GDM1 (cell line): ENCODE results near the gene MUCL3.
"Not testable (repeated sequence)": the region's sequence is repeated elsewhere in the genome, so short reads cannot be mapped to it uniquely, and the experiment has no call there.

Experiments used
- DNase-seq: peaks from one replicate; lab custom pipeline; 2025; lab: John Stamatoyannopoulos, UW

MUCL3 gene

GRCh38 chr6:30939473-30939872 is 1.3 kb upstream of the MUCL3 start:
- DNase-seq, result no peak

GRCh38 chr6:30942338-30943060 is 1.7 kb downstream of the MUCL3 start:
- DNase-seq, result no peak

GRCh38 chr6:30944051-30944450 is 3.3 kb downstream of the MUCL3 start:
- DNase-seq, result no peak

DNA sequence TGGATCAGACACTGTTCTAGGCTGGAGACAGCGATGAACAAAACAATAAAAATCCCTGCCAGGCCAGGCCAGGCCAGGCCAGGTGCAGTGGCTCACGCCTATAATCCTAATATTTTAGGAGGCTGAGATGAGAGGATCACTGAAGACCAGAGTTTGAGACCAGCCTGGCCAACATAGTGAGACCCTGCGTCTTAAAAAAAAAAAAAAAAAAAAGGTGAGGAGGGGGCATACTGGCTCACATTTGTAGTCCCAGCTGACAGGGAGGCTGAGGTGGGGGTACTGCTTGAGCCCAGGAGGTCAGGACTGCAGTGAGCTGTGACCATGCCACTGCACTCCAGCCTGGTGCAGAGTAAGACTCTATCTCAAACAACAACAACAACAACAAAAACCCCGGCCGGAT is 4.5 kb downstream of the MUCL3 start:
- DNase-seq, result no peak

- no peak for DNase-seq
Observed at GRCh38 chr6:30947231-30947630, 6.5 kb downstream of the MUCL3 start.

GRCh38 chr6:30948811-30949210 is 8.0 kb downstream of the MUCL3 start:
- DNase-seq, result no peak

- no peak for DNase-seq
Observed at GRCh38 chr6:30951907-30952469, 11.2 kb downstream of the MUCL3 start.

GRCh38 chr6:30954631-30955366 is 14.0 kb downstream of the MUCL3 start:
- DNase-seq, result no peak

- DNase-seq, result no peak
Observed at GRCh38 chr6:30955367-30956042, 14.7 kb downstream of the MUCL3 start.

DNA sequence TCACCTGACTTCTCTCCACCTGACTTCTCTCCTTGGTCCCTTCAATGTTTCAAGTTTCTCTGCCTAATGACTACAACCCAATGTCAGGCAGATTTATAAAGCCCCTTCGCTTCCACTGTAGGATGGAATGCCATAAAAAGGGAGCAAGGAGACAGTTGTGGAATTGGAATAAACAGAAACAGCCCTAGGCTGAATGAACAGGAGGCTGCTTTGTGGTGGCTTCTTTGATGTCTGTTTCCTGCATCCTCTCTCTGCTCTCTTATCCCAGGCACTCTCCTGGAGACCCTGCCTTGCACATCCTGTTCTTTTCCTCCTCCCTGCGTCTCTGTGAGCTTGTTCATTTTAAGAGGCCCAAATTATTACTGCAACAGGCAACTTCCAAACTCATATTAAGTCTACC is 16.9 kb downstream of the MUCL3 start:
- no peak for DNase-seq

DNA sequence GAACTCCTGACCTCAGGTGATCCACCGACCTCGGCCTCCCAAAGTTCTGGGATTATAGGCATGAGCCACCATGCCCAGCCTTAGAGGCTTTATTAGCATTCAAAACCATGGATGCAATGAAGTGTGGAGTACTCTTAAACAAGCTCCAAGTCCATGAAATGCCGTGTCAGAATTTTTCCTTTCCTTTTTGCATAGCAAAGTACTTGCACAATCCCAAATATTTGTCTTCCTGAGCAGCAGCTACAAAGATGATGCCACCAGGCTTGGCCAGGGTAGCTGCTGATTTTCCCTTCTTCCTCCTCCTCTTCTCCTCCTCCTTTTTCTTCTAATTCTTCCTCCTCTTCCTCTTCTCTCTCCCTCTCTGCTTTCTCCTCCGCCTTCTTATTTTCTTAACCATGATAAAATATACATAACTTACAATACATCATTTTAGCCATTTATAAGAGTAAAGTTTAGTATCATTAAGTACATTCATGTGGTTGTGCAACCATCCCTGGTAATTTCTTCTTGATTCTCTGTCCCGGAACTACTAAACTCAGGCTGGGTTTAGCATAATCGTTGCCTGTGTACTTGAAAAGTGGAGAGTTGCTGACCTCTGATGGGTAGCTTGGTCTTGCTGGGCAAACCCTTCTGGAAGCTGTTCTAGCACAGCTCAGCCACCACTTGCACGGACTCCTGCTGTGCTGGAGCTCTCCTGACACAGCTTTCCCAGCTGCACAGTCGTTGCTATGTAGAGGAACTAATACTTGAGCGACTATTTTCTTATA is 20.3 kb downstream of the MUCL3 start:
- DNase-seq, result no peak

GRCh38 chr6:30962716-30963115 is 21.9 kb downstream of the MUCL3 start:
- no peak for DNase-seq

GRCh38 chr6:30963641-30964040 is 22.9 kb downstream of the MUCL3 start:
- DNase-seq, result no peak

DNA sequence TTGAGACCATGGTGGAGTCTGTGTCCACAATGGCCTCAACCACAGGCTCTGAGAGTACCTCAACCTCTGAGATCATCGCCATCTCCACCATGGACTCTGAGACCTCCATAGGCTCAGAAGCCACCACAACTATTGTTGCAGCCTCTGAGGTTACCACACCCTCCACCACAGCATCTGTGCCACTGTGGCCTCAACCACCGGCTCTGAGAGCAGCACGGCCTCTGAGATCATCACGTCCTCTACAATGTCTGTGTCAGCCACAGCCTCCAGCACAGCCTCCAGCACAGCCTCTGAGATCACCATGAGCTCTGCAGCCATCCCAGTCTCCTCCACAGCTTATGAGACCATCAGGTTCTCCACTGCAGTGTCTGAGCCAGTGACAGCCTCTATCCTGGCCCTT is 23.3 kb downstream of the MUCL3 start:
- DNase-seq, result no peak

GRCh38 chr6:30965140-30965601 is 24.4 kb downstream of the MUCL3 start:
- DNase-seq, result no peak

DNA sequence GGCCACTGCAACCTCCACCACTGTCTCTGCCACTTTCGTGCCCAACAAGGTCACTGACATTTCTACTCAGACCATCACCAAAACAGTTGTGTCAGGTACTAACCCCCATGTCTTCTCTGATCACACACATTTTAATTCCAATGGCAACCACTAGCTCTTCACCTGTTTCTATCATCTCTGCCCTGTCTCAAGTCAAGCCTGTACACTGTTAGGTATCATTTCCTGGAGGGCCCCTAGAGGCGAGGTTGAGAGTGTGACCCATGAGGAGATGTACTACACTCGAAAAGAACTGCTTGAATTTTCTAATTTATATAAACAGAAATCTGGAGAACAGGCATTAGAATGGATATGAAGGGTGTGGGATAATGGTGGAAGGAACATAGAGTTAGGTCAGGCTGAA is 25.4 kb downstream of the MUCL3 start:
- DNase-seq, result no peak

GRCh38 chr6:30969171-30969570 is 28.4 kb downstream of the MUCL3 start:
- DNase-seq, result not testable (repeated sequence)

DNA sequence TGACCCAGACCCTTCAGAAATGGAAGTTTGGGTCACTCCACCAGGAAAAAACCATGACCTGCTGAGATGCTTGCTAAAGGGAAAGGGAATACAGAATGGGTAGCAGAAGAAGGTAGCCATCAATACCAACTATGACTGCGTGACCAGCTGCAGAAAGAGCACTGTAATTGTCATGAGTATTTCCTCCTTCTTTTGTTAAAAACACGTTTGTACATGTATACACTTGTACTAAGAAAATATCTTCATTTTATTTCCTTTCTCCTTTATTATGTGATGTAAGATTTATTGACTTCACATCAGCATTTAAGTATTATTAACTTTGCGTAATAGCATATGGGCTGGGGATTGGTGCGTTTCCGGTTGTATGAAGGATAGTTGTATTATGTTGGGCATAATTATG is 30.2 kb downstream of the MUCL3 start:
- no peak for DNase-seq

DNA sequence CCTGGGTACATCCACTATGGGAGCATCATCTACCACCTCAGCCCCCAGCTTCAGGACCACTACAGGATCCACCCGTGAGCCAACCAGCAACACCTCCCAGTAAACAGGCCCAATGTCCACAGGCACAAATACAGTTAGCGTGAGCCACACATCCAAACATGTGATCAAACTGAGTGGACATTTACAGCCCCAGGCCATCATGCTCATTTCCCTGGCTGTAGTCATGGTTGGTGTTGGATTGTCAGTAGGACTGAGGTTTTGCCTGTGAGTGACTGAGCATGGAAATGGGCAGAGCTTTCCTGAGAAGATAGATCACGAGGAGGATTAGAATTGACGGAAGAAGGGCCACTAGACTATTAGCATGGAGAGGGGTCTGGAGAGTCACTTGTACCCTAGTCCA is 32.0 kb downstream of the MUCL3 start:
- DNase-seq, result no peak

DNA sequence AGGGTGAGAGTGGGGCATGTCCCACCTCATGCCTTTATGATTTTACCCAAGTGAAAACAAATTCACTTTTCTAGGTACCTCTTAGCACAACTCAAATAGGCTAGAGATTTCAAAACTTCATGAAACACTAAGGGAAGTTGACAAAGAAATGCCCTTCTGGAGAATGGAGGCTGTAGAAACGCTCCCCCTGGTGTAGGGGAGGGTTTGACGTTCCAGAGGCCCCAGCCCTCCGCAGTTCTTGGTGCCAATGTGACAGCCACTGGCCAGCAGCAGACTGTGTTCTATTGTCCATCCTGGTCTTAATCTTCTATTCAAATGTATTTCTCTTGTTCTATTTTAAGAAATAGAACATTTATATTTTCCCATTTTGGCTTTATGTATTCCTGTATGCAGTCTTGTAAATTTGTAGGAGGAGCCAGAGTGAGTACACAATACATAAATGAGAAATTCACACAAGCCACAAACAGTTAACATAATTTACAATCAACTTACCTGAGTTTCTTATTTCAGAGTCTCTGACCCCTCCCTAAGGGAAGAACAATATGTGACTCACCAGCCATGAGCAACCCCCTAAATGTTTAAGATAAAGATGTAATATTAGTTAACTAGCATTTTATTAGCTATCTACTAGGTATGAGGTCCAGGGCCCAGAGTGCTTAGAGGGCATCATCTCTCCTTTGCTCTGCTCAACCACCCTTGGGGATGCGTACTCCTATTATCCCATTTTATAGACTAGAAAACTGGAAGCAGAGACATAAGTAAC is 33.9 kb downstream of the MUCL3 start:
- no peak for DNase-seq

GRCh38 chr6:30979141-30979540 is 38.4 kb downstream of the MUCL3 start:
- no peak for DNase-seq
